Central memory CD8-positive, alpha-beta T cell (primary cell): ENCODE data around the gene ETV4.
A peak's percentile ranks its signal among the peaks of the same experiment; 100 is the strongest.

ENCODE experiments used
- ATAC-seq: fragments of 150-1000 bp; cut with Tn5 transposase; replicated peaks from 2 replicates; pipeline ENCODE4 v1.10.0; 2022; ENCODE audit warnings: mild to moderate bottlenecking, moderate FRiP score, moderate number of reproducible peaks; ENCODE audit not compliant: poor library complexity, severe bottlenecking; ENCODE audit errors: extremely low read depth
- DNase-seq, 2 donors: peaks; one replicate each; pipeline ENCODE4 v3.0.0; 2021; ENCODE audit warnings: low spot score in 2 of 2
- H3K27ac Mint-ChIP-seq: one replicate; pipeline ENCODE4 v1.8.0; 2022; ENCODE audit warnings: low read depth, mild to moderate bottlenecking, moderate library complexity, mixed read lengths
- H3K27me3 Mint-ChIP-seq: one replicate; pipeline ENCODE4 v1.8.0; 2022; ENCODE audit warnings: mixed read lengths
- H3K36me3 Mint-ChIP-seq: one replicate; pipeline ENCODE4 v1.8.0; 2022; ENCODE audit warnings: mild to moderate bottlenecking, moderate library complexity, mixed read lengths; ENCODE audit not compliant: insufficient read depth
- H3K4me1 Mint-ChIP-seq: one replicate; pipeline ENCODE4 v1.8.0; 2022; ENCODE audit warnings: mixed read lengths
- H3K4me3 Mint-ChIP-seq: one replicate; pipeline ENCODE4 v1.8.0; 2022; ENCODE audit warnings: mild to moderate bottlenecking, moderate library complexity, mixed read lengths
- H3K9me3 Mint-ChIP-seq: one replicate; pipeline ENCODE4 v1.8.0; 2022; ENCODE audit warnings: mixed read lengths

The ETV4 gene

DNA sequence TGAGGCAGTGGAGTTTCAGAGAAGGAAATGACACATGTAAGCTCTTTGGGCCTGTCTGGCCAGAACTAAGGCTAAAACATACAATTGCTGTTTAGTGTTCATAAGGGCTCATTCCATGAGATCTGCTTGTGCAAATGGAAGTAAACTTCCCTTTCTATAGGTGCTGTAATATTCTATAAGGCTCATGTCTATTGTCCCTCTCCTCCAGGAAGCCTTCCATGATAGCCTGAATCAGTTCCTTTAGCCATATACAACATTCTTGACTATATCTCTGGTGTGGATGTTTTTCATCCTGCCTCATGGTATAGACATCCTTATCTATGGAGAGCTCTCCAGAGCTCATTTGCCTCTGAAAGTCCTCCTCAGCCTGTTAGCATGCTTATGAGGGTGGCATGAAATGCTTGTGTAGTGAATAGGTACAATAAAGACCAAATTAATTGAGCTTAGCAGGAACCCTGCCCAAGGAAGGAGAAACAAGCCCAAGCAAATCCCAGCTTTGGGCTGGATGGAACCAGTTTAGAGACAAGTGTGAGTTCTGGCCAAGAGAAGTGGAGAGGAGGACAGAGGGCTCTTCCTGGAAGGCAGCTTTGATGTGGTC, 1.6 kb upstream of the ETV4 start:
- peaks cover 15% of the 10 kb centered on the region for H3K36me3 Mint-ChIP-seq
- ATAC-seq, result no peak
- peaks cover 84% of the 10 kb centered on the region for H3K27me3 Mint-ChIP-seq
- peaks cover 22% of the 10 kb centered on the region for H3K4me1 Mint-ChIP-seq
- H3K4me3 Mint-ChIP-seq, result peak overlapping the region; percentile 86
- H3K9me3 Mint-ChIP-seq, result no peaks in the 10 kb centered on the region
- no peak for DNase-seq
- no peak overlapping the region for H3K27ac Mint-ChIP-seq

DNA sequence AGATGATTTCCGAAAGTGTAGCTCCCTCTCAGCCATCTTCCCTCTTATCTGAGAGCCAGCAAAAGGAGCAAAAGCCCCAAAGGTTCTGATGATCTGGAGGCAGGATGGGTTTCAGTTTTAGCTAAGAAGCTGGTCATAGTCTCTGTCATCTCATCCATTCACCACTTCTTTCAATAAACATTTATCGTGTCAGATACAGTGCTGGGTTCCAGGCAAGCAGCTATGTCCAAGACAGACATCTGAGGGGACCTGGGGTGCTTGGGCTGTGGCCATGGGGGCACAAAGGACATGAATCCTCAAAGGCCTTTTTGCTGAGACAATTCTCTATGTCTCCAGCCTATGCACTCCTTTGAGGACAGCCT, 1.0 kb upstream of the ETV4 start:
- ATAC-seq, result no peak
- Mint-ChIP-seq H3K27ac (no peak overlapping the region), H3K4me1 (peaks cover 22% of the 10 kb centered on the region), H3K9me3 (no peaks in the 10 kb centered on the region), H3K4me3 (peak overlapping the region; percentile 86), H3K27me3 (peaks cover 85% of the 10 kb centered on the region), H3K36me3 (peaks cover 15% of the 10 kb centered on the region)
- no peak for DNase-seq

DNA sequence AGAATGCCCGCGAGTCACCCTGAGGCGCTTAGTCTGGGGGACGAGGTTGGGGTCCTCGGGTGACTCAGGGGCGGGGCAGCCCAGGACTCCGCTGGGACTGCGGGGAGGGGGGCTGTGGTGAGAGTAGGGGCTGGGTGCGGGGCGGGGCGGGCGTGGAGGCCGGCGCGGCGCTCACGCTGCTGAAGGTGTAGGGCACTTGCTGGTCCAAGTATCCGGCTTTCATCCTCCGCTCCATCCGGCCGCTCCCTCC, 832 bp downstream of the ETV4 start:
- Mint-ChIP-seq H3K36me3 (peaks cover 15% of the 10 kb centered on the region), H3K27ac (peak overlapping the region; percentile 61), H3K4me3 (peak overlapping the region; percentile 86), H3K9me3 (no peaks in the 10 kb centered on the region), H3K27me3 (peaks cover 79% of the 10 kb centered on the region), H3K4me1 (peaks cover 22% of the 10 kb centered on the region)
- ATAC-seq (no peak), DNase-seq (no peak)

DNA sequence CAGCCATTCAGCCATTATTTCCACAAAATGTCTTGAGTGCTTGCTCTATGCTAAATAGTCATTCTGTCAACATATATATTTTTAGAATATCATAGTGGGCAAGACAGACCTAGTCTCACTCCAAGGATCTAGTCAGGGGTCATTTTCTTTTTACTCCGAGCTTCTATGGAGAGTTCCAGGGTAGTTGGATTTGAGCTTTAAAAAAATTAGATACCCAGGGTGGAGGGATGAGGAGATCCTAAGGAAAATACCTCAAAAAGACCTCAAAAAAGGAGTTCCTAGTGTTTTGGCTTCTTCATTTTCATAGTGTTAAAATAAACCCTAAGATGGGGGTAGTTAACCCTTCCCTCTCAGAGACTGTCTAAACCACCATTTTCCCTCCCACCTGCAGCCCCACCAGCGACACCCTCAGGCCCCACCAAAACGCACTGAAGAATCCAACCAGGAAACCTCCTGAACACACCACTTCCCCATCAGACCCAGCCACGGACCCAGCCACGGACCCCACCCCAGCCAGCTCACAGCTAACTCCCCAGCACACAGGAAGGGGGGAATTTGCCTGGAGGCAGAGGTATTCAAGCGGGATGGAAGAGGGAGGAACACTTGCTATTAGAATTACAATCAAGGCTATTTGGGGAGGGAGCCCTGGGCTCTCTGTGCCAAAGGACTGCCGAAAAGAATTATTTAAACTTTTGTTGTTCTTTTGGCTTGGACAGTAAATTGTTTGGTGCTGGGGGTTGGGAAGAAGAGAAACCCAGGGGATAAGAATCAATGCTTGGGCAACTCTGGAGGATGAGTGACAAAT, 2.2 kb downstream of the ETV4 start:
- Mint-ChIP-seq H3K36me3 (peaks cover 15% of the 10 kb centered on the region), H3K4me3 (peak overlapping the region; percentile 86), H3K9me3 (no peaks in the 10 kb centered on the region), H3K4me1 (peaks cover 22% of the 10 kb centered on the region), H3K27ac (no peak overlapping the region), H3K27me3 (peaks cover 66% of the 10 kb centered on the region)
- no peak for ATAC-seq
- no peak for DNase-seq

DNA sequence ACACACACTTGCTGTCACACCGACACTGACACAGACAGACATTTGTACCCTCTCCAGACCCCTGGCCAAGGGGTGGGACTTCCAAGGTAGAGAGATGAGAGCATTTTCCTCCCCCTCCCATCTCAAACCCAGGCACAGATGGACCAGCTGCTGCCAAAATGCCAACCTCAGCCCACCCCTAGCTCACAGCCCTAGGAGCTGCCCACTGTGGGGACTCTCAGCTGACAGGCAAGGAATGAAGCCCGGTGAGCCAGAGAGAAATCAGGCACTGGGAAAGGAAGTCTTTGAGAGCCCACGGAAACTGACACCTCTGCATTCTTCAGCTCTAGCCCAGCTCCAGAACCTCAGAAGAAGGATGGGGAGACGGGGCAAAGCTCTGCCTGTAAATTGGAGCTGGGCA, 2.8 kb downstream of the ETV4 start:
- H3K27me3 Mint-ChIP-seq, result peaks cover 61% of the 10 kb centered on the region

DNA sequence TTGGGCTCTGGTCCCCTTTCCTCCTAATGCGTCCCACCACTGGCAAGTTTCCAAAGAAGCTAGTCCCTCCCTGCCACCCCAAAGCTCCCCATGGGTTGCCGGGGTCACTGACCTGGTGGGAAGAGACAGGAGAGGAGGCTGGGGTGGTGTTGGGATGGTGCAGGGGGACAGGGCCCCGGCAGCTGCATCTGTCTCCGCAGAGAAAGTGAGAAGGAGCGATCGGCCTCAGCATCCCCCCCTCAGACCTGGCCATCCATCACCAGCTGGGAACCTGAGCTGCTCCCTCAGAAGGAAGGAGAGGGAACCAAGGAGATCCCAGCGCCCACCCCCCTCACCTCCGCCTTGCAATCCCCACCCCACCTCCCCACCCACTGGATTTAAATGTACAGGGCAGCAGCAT, 3.3 kb downstream of the ETV4 start:
- H3K9me3 Mint-ChIP-seq, result no peaks in the 10 kb centered on the region
- peaks cover 57% of the 10 kb centered on the region for H3K27me3 Mint-ChIP-seq

More for the DNA sequence above, 2.8 kb downstream of the ETV4 start:
- no peak for ATAC-seq
- Mint-ChIP-seq H3K27ac (no peak overlapping the region), H3K4me3 (no peak overlapping the region), H3K4me1 (peaks cover 22% of the 10 kb centered on the region), H3K36me3 (peaks cover 15% of the 10 kb centered on the region), H3K9me3 (no peaks in the 10 kb centered on the region)
- no peak for DNase-seq

DNA sequence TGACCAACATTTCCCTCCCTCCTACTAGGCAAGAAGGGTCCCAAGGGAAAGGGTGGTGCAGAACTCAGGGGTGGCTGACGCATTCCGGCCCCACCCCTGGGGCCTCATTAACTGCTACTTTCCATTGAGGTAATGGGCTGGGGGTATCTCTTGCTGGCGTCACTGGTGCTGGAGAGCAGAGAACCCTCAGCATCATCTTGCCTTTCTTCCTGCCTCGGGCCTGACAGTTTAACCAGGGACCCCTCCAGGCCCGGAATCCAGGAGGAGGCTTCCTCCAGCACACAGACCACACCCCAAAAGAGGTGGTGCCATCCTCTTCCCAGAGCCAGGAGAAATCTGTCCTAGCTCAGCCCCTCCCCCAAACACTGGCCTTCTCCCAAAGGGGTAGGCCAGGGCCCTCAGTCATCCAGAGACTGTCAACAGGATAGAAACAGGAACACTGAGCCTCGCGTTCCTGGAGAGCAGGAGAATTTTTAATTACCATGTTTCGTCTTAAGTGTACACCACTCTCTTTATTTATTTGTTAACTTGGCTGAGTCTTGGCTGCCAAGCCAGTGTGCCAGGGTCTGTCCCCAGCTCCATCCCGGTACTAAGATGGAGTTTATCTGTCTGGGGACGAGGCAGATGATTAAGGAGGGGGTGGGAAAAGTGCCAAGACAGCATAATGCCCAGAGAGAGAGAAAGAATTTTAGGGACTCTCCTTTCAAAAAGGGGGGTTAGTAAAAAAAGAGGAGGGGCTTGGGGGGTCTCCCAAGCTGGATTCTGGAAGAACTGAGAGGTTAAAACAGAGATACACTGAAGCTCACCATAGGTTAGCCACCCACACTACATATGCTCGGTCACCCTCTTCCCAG, 5.1 kb downstream of the ETV4 start:
- H3K27ac Mint-ChIP-seq, result no peak overlapping the region
- ATAC-seq (no peak), DNase-seq (no peak)
- peaks cover 39% of the 10 kb centered on the region for H3K27me3 Mint-ChIP-seq
- H3K36me3 Mint-ChIP-seq, result peaks cover 10% of the 10 kb centered on the region
- no peak overlapping the region for H3K4me3 Mint-ChIP-seq
- H3K4me1 Mint-ChIP-seq, result peaks cover 9% of the 10 kb centered on the region
- no peaks in the 10 kb centered on the region for H3K9me3 Mint-ChIP-seq

More for the DNA sequence above, 3.3 kb downstream of the ETV4 start:
- H3K36me3 Mint-ChIP-seq, result peaks cover 15% of the 10 kb centered on the region
- no peak overlapping the region for H3K27ac Mint-ChIP-seq
- H3K4me3 Mint-ChIP-seq, result no peak overlapping the region
- ATAC-seq (no peak), DNase-seq (no peak)
- H3K4me1 Mint-ChIP-seq, result peaks cover 22% of the 10 kb centered on the region

DNA sequence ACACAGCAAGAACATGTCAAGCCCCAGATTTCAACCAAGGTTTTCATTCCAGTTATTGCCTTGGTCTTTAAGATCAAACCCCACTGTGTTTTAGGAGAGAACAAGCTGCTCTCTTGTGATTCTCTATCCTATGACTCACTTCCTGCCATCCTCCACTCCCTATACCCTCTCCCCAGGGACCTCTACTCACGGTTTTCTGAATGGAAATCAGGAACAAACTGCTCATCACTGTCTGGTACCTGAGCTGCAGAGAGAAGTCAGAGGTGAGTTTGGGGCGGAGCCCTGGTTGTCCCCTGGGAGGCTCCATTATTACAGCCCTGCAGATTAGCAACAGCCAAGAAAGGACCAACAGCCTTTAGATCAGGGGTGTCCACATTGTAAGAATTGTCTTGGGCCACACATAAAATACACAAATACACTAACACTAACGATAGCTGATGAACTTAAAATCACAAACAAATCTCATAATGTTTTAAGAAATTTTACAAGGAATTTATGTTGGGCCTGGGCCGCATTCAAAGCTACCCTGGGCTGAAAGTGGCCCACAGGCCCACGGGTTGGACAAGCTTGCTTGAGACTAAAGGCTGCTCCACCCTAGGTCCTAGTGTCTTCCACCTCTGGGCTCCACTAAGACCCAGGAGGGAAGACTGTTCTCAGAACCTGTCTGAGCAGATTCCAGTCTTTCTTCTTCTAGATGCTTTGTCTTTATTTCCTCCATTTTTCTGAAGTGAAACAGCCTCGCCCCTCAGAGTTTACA, 9.7 kb downstream of the ETV4 start:
- H3K27ac Mint-ChIP-seq, result no peak overlapping the region
- ATAC-seq (no peak), DNase-seq (no peak)
- H3K36me3 Mint-ChIP-seq, result no peaks in the 10 kb centered on the region
- no peak overlapping the region for H3K4me3 Mint-ChIP-seq
- no peaks in the 10 kb centered on the region for H3K27me3 Mint-ChIP-seq
- no peaks in the 10 kb centered on the region for H3K4me1 Mint-ChIP-seq
- H3K9me3 Mint-ChIP-seq, result no peaks in the 10 kb centered on the region

DNA sequence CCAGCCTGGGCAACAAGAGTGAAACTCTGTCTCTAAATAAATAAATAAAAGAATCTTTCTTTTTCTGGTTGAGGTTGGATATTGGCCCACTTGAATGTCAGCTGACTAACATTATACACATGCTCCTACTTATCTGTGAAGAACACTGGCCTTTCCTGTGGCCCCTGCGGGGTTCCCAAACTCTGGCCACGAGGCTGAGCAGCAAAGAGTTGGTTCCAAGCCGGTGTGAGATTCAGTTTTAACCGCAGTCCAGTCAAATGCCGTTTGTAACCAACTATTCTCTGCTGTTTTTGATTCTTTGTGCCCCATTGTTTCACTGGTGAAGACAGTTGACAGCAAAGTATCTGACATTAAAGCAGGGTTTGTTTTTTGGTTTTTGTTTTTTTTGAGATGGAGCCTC, 11.2 kb downstream of the ETV4 start:
- H3K27me3 Mint-ChIP-seq, result no peaks in the 10 kb centered on the region
- DNase-seq (no peak), ATAC-seq (no peak)
- H3K36me3 Mint-ChIP-seq, result peaks cover 3% of the 10 kb centered on the region
- no peak overlapping the region for H3K27ac Mint-ChIP-seq
- peaks cover 1% of the 10 kb centered on the region for H3K4me1 Mint-ChIP-seq
- no peaks in the 10 kb centered on the region for H3K9me3 Mint-ChIP-seq
- H3K4me3 Mint-ChIP-seq, result no peak overlapping the region

DNA sequence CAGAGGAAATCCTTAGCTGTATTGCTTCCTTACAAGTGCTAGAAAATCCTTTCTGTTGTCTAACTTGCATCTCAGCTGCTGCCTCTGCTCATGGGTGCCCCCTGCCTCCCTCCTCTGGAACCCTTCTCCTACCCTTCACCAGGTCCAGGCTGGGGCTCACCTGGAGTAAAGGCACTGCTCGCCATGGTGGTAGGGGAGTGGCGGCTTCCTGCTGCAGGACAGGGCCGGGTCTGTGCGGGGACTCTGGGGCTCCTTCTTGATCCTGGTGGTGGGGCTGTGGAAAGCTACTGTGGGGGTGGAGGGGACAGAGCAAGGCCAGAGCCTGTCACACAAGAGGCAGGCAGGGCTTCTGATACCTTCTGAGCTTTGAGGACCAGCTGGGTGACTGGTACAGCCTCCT, 12.4 kb downstream of the ETV4 start:
- peaks cover 5% of the 10 kb centered on the region for H3K4me1 Mint-ChIP-seq
- H3K27ac Mint-ChIP-seq, result no peak overlapping the region
- no peaks in the 10 kb centered on the region for H3K9me3 Mint-ChIP-seq
- DNase-seq (no peak), ATAC-seq (no peak)
- H3K36me3 Mint-ChIP-seq, result peaks cover 3% of the 10 kb centered on the region
- no peak overlapping the region for H3K4me3 Mint-ChIP-seq
- no peaks in the 10 kb centered on the region for H3K27me3 Mint-ChIP-seq

DNA sequence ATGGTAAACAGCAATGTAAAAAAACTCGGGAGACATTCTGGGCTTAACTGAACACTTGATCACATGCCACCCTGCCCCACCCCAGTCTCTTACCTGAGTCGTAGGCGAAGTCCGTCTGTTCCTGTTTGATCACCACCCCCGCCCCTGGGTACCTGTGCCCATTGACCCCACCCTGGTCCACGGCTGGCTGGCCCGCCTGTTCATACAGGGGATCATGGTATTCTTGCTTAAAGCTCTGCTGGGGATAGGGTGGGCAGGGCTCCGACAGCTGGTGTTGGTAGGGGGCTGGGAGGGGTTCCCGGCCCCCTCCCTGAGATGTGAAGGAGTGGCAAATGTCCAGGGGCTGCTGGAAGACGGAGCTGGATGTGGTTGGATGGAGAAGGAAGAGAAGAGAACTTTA, 13.6 kb downstream of the ETV4 start:
- ATAC-seq (no peak), DNase-seq (no peak)
- H3K27me3 Mint-ChIP-seq, result no peaks in the 10 kb centered on the region
- H3K9me3 Mint-ChIP-seq, result no peaks in the 10 kb centered on the region
- no peak overlapping the region for H3K27ac Mint-ChIP-seq
- peaks cover 5% of the 10 kb centered on the region for H3K4me1 Mint-ChIP-seq
- H3K4me3 Mint-ChIP-seq, result no peak overlapping the region
- peaks cover 5% of the 10 kb centered on the region for H3K36me3 Mint-ChIP-seq

DNA sequence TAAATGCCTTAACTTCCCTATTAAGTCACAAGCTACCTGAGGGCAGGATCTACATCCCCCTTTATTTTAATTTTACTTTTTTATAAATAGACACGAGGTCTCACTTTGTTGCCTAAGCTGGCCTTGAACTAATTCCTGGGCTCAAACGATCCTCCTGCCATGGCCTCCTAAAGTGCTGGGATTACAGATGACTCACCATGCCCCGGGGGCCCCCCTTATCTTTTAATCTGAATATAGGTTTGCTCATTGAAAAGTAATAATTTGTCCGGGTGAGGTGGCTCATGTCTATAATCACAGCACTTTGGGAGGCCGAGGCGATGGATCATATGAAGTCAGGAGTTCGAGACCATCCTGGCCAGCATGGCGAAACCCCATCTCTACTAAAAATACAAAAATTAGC, 14.2 kb downstream of the ETV4 start:
- DNase-seq, result no peak
- no peak overlapping the region for H3K4me3 Mint-ChIP-seq

More for the DNA sequence above, 14.2 kb downstream of the ETV4 start:
- ATAC-seq, result no peak
- Mint-ChIP-seq H3K9me3 (no peaks in the 10 kb centered on the region), H3K27me3 (no peaks in the 10 kb centered on the region), H3K36me3 (peaks cover 5% of the 10 kb centered on the region), H3K27ac (no peak overlapping the region), H3K4me1 (peaks cover 5% of the 10 kb centered on the region)
